VCaP (cell line): ENCODE results near the gene PRR7.

ENCODE experiments used
- H3K27ac ChIP-seq: fragments of 450-650 bp; 2 replicates; pipeline ENCODE4 v1.5.1; 2017
- CTCF ChIP-seq: fragments of 450-650 bp; conservative IDR thresholded peaks from 2 replicates; pipeline ENCODE4 v1.5.1; 2017; ENCODE audit warnings: mild to moderate bottlenecking, moderate library complexity

The PRR7 gene

GRCh38 chr5:177486256-177486655 is 39.6 kb downstream of the PRR7 start:
- TF ChIP-seq CTCF: no peak
- H3K27ac ChIP-seq: no peak overlapping the region

- TF ChIP-seq CTCF: no peak
Measured at GRCh38 chr5:177487144-177487543, 40.5 kb downstream of the PRR7 start.

GRCh38 chr5:177487975-177488374 is 41.4 kb downstream of the PRR7 start:
- no peak overlapping the region for H3K27ac ChIP-seq
- TF ChIP-seq CTCF: peak; percentile 39

More at GRCh38 chr5:177487144-177487543, 40.5 kb downstream of the PRR7 start:
- no peak overlapping the region for H3K27ac ChIP-seq

DNA sequence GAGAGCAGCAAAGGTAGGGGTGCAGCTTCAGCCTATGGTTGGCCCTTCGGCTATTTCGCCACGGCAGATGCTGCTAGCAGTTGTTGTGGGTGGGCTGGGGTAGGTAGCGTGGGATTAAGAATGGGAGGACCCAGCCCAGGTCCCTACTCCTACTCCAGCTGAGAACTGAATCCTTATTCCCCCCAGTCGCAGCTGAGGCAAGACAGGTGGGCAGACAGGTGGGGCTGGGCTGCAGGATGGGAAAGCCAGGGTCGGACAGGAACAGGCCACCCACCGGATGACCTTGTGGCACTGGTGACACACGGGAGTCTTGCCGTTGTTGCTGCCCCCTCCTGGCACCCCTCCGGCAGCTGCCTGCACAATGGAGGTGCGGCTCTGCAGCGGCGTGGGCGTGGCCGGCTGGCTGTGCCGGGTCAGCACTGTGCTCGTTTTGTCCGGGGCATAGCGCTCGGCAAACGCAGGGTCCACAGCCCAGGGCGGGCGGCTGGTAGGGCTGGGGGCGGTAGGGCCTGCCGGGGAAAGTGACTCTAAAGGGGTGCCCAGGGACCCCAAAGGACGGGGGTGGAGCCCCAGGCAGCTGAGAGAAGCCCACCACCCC is 42.6 kb downstream of the PRR7 start:
- H3K27ac ChIP-seq: no peak overlapping the region
- TF ChIP-seq CTCF: no peak

GRCh38 chr5:177490311-177490991 is 43.8 kb downstream of the PRR7 start:
- no peak overlapping the region for H3K27ac ChIP-seq
- no peak for TF ChIP-seq CTCF

GRCh38 chr5:177490992-177491391 is 44.4 kb downstream of the PRR7 start:
- no peak overlapping the region for H3K27ac ChIP-seq
- TF ChIP-seq CTCF: no peak

GRCh38 chr5:177491429-177491945 is 44.9 kb downstream of the PRR7 start:
- peak; percentile 61 for TF ChIP-seq CTCF
- no peak overlapping the region for H3K27ac ChIP-seq
